Tibial nerve (tissue), 4 donors: Measurements from ENCODE around the gene GRID1. TPM values are rescaled to one million over a fixed set of nuclear protein-coding genes. Genes with fewer than 3 reads are reported as not detected.

Experiments
- DNase-seq, 2 donors: peaks; one replicate each; pipeline ENCODE4 v3.0.0-alpha.2; 2019; ENCODE audit warnings: low spot score in 2 of 2
- H3K27ac ChIP-seq, 4 donors: fragments of 200-600 bp; sonication (generic) in 3 of 4; one replicate each; pipeline ENCODE4 v1.5.1; 2017 to 2019; ENCODE audit warnings: mild to moderate bottlenecking in 1 of 4
- H3K27me3 ChIP-seq, 2 donors: fragments of 200-600 bp; sonication (generic) in 1 of 2; one replicate each; pipeline versions ENCODE4 v1.5.1 to v1.6.0; 2017 to 2019
- H3K36me3 ChIP-seq, 3 donors: fragments of 200-600 bp; sonication (generic); one replicate each; pipeline ENCODE4 v1.5.1; 2018 to 2019
- H3K4me1 ChIP-seq, 4 donors: fragments of 200-600 bp; sonication (generic) in 3 of 4; one replicate each; pipeline ENCODE4 v1.5.1; 2017 to 2019
- H3K4me3 ChIP-seq, 4 donors: fragments of 200-600 bp; sonication (generic) in 3 of 4; one replicate each; pipeline ENCODE4 v1.5.1; 2017 to 2019; ENCODE audit warnings: mild to moderate bottlenecking in 1 of 4, moderate library complexity in 1 of 4
- H3K9me3 ChIP-seq, 4 donors: fragments of 200-600 bp; sonication (generic) in 3 of 4; one replicate each; pipeline ENCODE4 v1.5.1; 2017 to 2019
- EP300 ChIP-seq, 2 donors: sonication (generic); formaldehyde crosslinking; IDR thresholded peaks; one replicate each; pipeline ENCODE4 v1.6.1; 2017; ENCODE audit warnings: antibody characterized with exemption in 2 of 2, mild to moderate bottlenecking in 1 of 2
- POLR2A ChIP-seq, 2 donors: fragments of 450-650 bp; IDR thresholded peaks; one replicate each; pipeline ENCODE4 v1.6.1; 2017; ENCODE audit warnings: antibody characterized with exemption in 2 of 2, mild to moderate bottlenecking in 2 of 2, moderate library complexity in 2 of 2
- WGBS, 2 donors: methylation state at CpG; one replicate each; pipeline ENCODE4 v1.1.5; 2018; 5-methylcytosine and 5-hydroxymethylcytosine counted together
- total RNA-seq, 4 donors: library from RNA; depleted of rRNA; stranded (reverse); fragments of >200 nt; gene quantifications; one replicate each; pipeline ENCODE4 v1.1.0, GENCODE V29; 2016
- TF ChIP-seq, protein P1 (sequence below), 5 experiments: fragments of 200-600 bp in 3 of 5; fragments of 450-650 bp in 2 of 5; sonication (generic) in 3 of 5; IDR thresholded peaks; one replicate each; pipeline ENCODE4 v1.5.1; 2016 to 2019; ENCODE audit warnings: antibody characterized with exemption in 5 of 5, mild to moderate bottlenecking in 3 of 5, moderate library complexity in 2 of 5

Gene GRID1
- total RNA-seq, 4 donors from 2014 or later: 7.7 to 16.3 (median 10.5) TPM

DNA sequence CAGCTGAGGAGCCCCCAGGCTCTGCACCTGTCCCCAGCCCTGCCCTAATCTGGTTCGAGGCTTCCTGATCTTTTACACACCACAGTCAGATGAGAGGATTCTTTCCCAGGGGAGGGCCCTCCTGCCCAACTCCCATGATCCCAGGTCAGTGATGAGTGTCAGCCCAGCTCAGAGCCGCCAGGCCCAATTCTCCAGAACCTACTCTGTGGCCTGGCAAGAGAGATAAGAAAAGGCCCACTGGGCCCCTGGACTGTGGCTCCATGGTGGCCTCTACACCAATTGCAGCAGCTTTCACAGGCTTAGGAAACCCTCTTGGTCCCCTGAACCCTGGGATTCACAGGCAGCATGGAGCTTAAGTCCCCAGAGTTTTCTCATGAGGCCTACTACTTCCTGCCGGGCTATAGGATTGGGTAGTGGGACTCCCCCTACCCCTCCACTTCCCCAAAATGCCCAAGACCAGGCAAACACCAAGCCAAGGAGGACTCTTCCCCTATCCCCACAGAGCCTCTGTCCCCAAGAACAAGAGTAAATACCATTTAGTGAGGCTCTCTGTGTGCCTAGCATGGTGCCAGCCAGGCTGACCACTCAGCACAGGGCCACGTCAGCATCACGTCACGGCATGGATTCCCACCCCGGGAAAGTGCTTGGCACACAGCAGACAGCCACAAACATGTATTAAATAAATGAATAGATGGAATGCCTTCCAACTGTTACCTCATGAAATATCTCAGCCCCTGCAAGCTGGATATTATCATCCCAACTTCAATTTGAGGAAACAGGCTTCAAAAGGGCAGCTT lies 100.0 kb downstream of the GRID1 start:
- no peak overlapping the region for H3K27ac ChIP-seq
- DNase-seq: no peak
- H3K4me1 ChIP-seq: peaks cover 0 to 18% (median 0%) of the 10 kb centered on the region in 4 donors
- no peaks in the 10 kb centered on the region for H3K27me3 ChIP-seq
- peaks cover 0 to 3% (median 1%) of the 10 kb centered on the region in 4 donors for H3K9me3 ChIP-seq
- WGBS, 2 donors: 90 to 95% methylated on average over 6 to 7 of the region's 7 CpGs
- TF ChIP-seq EP300 (IDR thresholded peaks at IDR 0.05) (no peak), POLR2A (IDR thresholded peaks at IDR 0.05) (no peak)
- TF ChIP-seq, protein P1, sequence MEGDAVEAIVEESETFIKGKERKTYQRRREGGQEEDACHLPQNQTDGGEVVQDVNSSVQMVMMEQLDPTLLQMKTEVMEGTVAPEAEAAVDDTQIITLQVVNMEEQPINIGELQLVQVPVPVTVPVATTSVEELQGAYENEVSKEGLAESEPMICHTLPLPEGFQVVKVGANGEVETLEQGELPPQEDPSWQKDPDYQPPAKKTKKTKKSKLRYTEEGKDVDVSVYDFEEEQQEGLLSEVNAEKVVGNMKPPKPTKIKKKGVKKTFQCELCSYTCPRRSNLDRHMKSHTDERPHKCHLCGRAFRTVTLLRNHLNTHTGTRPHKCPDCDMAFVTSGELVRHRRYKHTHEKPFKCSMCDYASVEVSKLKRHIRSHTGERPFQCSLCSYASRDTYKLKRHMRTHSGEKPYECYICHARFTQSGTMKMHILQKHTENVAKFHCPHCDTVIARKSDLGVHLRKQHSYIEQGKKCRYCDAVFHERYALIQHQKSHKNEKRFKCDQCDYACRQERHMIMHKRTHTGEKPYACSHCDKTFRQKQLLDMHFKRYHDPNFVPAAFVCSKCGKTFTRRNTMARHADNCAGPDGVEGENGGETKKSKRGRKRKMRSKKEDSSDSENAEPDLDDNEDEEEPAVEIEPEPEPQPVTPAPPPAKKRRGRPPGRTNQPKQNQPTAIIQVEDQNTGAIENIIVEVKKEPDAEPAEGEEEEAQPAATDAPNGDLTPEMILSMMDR (IDR thresholded peaks at IDR 0.05): no peak
- no peaks in the 10 kb centered on the region for H3K36me3 ChIP-seq
- no peak overlapping the region for H3K4me3 ChIP-seq

DNA sequence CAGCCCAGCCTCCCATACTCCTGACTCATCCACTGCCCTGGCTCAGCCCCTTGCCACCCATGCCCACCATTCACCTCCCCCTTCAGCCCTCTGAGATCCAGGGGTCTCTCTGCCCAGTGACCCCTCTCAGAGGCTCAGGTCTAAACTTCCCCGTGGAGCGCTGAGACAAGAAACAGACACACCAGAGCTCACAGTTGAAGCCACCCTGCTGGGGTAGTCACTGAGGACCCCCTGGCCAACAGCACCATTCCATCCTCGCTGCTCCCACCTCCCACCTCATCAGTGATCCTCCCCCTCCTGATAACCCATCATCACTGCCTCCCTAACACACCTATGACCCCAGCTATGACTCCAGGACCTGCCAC lies 100.7 kb downstream of the GRID1 start:
- Histone ChIP-seq H3K9me3 (no peaks in the 10 kb centered on the region), H3K27ac (no peak overlapping the region), H3K4me3 (no peak overlapping the region), H3K4me1 (peaks cover 0 to 18% (median 0%) of the 10 kb centered on the region in 4 donors), H3K36me3 (no peaks in the 10 kb centered on the region), H3K27me3 (no peaks in the 10 kb centered on the region)
- no peak for DNase-seq
- TF ChIP-seq, protein P1 (IDR thresholded peaks at IDR 0.05): no peak
- TF ChIP-seq POLR2A (IDR thresholded peaks at IDR 0.05): no peak
- no peak for TF ChIP-seq EP300 (IDR thresholded peaks at IDR 0.05)
- 79% methylated on average over 3 of the region's 3 CpGs for WGBS, 2 donors

DNA sequence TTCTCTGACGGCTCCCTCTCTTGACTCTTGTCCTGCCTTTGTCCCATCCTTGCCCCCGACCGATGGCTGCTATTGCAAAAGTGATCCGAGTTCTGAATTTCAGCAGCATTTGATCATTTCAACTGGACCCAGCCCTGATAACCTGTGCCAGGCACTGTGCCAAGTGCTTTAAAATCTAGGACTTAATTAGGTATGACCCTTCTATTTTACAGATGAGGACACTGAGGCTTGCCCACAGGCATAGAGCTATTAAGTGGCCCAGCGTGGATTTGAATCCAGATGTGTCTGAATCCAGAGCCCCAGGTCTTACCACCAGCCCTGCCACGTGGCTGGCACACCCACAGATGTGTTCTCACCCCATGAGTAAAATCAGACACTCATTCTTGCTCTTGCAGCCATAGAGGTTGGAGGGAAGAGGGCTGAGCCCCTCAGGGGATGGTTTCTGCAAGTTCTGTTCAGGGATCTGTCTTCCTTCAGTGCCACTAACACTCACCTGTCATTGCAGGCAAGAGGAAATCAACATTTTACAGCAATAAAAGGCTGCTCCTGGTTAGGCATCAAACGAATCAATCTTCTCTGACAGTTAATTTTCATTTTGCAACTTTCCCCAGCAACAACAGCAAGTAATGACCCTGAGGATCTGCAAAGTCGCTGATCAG lies 101.2 kb downstream of the GRID1 start:
- no peaks in the 10 kb centered on the region for H3K27me3 ChIP-seq
- TF ChIP-seq, protein P1 (IDR thresholded peaks at IDR 0.05): no peak
- H3K4me3 ChIP-seq: no peak overlapping the region
- WGBS, 2 donors: 74 to 77% methylated on average over 8 of the region's 8 CpGs
- DNase-seq: no peak
- no peaks in the 10 kb centered on the region for H3K9me3 ChIP-seq
- no peaks in the 10 kb centered on the region for H3K36me3 ChIP-seq
- H3K4me1 ChIP-seq: peaks cover 0 to 18% (median 0%) of the 10 kb centered on the region in 4 donors
- no peak overlapping the region for H3K27ac ChIP-seq

DNA sequence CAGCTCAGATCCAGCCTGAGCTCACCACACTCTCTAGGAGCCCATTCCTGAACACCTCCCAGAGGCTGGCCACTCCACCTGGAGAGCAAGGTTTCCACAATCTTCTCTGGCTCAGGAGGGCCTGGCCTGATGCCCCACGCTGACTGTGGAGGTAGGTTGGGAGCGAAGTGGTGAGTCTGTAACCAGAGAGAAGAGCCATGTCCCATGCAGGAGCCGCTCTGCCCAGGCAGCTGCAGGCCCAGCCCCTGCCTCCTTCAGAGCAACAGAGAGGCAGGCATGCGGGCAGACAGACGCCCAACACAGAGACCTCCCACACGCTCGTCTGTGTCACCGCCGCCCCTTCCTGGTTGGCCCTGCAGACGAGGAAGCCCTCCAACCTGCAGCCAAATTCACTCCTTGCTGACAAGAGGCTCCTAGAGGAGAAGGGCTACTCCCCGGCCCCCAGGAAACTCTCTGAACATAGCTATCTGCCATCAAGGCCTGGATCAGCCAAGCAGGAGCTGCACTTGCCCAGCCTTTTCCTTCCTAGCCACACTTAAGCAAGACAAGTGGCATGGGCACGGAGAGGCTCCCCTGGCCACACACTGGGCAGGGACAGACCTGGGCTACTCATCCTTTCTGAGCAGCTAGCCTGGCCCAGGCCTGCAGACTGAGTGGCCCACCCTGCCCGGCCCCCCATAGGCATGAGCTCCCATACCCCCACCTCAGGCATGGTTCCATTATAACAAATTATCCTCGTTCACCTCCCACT lies 101.9 kb downstream of the GRID1 start:
- TF ChIP-seq POLR2A (IDR thresholded peaks at IDR 0.05) (no peak), EP300 (IDR thresholded peaks at IDR 0.05) (no peak)
- TF ChIP-seq, protein P1 (IDR thresholded peaks at IDR 0.05): no peak
- no peaks in the 10 kb centered on the region for H3K36me3 ChIP-seq
- no peaks in the 10 kb centered on the region for H3K27me3 ChIP-seq
- no peaks in the 10 kb centered on the region for H3K9me3 ChIP-seq
- H3K4me3 ChIP-seq: no peak overlapping the region
- H3K27ac ChIP-seq: no peak overlapping the region
- no peak for DNase-seq
- WGBS, 2 donors: 75 to 79% methylated on average over 11 to 14 of the region's 14 CpGs
- peaks cover 0 to 18% (median 0%) of the 10 kb centered on the region in 4 donors for H3K4me1 ChIP-seq
